ENCODE measurements around the gene TGFBR2. TPM values are rescaled to one million over a fixed set of nuclear protein-coding genes. Genes with fewer than 3 reads are reported as not detected.

Gene TGFBR2
- polyA plus RNA-seq, 1 donor (not counting 4 experiments of a cell fraction or from before 2014, with no cell fraction given) = 303 TPM

GRCh38 chr3:30713885-30714503 lies 107.6 kb downstream of the TGFBR2 start:
- FAIRE-seq (no peak), DNase-seq (ENCODE audit: low read depth, low spot score) (no peak)
- H3K27ac ChIP-seq (ENCODE audit: control insufficient read depth, insufficient read depth, low read length) = no peak overlapping the region

GRCh38 chr3:30719536-30719935 lies 113.1 kb downstream of the TGFBR2 start:
- H4K20me1 ChIP-seq (ENCODE audit: control insufficient read depth, extremely low read depth, insufficient read depth, low read length) = no peaks in the 10 kb centered on the region
- dilution Hi-C loops (cut with MboI; ENCODE audit: extremely low pct_ligation_motif_present, low sequenced_read_pairs) = no loop called here
- no peak overlapping the region for H3K4me2 ChIP-seq (ENCODE audit: control insufficient read depth, extremely low read depth, insufficient read depth, low read depth, low read length)
- no peaks in the 10 kb centered on the region for H3K79me2 ChIP-seq (ENCODE audit: control insufficient read depth, insufficient read depth, low read length)
- no peak overlapping the region for H2AFZ ChIP-seq (ENCODE audit: control insufficient read depth, low read length)
- H3K27ac ChIP-seq (ENCODE audit: control insufficient read depth, insufficient read depth, low read length) = no peak overlapping the region
- FAIRE-seq (no peak), DNase-seq (ENCODE audit: low read depth, low spot score) (no peak)
- no peaks in the 10 kb centered on the region for H3K9me1 ChIP-seq (ENCODE audit: control insufficient read depth, extremely low read depth, insufficient read depth, low read length)
- TF ChIP-seq EZH2 (IDR thresholded peaks at IDR 0.05; ENCODE audit: low read length) (no peak), CTCF (optimal IDR thresholded peaks at IDR 0.05 in 1 of 3, IDR thresholded peaks at IDR 0.05 in 1 of 3, conservative IDR thresholded peaks at IDR 0.05 in 1 of 3; ENCODE audit: extremely low read depth in 1 of 3, insufficient read depth in 2 of 3, low read length in 3 of 3) (no peak)
- peaks cover 11% of the 10 kb centered on the region for H3K4me1 ChIP-seq (ENCODE audit: control insufficient read depth, extremely low read depth, insufficient read depth, low read length)
- no peak overlapping the region for H3K9ac ChIP-seq (ENCODE audit: control insufficient read depth, extremely low read depth, insufficient read depth, low read length)
- no peaks in the 10 kb centered on the region for H3K27me3 ChIP-seq (ENCODE audit: control insufficient read depth, extremely low read depth, insufficient read depth, low read length)
- H3K4me3 ChIP-seq (ENCODE audit: control insufficient read depth in 2 of 3, extremely low read depth in 1 of 3, insufficient read depth in 2 of 3, low read depth in 1 of 3, low read length in 3 of 3) = no peak overlapping the region
- no peaks in the 10 kb centered on the region for H3K9me3 ChIP-seq (ENCODE audit: control insufficient read depth, low read depth, low read length)
- no peaks in the 10 kb centered on the region for H3K36me3 ChIP-seq (ENCODE audit: control insufficient read depth in 2 of 2, extremely low read depth in 1 of 2, insufficient read depth in 2 of 2, low read length in 2 of 2)

More at GRCh38 chr3:30713885-30714503, 107.6 kb downstream of the TGFBR2 start:
- no peaks in the 10 kb centered on the region for H3K4me1 ChIP-seq (ENCODE audit: control insufficient read depth, extremely low read depth, insufficient read depth, low read length)
- no peak overlapping the region for H3K9ac ChIP-seq (ENCODE audit: control insufficient read depth, extremely low read depth, insufficient read depth, low read length)
- TF ChIP-seq CTCF (optimal IDR thresholded peaks at IDR 0.05 in 1 of 3, IDR thresholded peaks at IDR 0.05 in 1 of 3, conservative IDR thresholded peaks at IDR 0.05 in 1 of 3; ENCODE audit: extremely low read depth in 1 of 3, insufficient read depth in 2 of 3, low read length in 3 of 3) = no peak
- TF ChIP-seq EZH2 (IDR thresholded peaks at IDR 0.05; ENCODE audit: low read length) = no peak
- H2AFZ ChIP-seq (ENCODE audit: control insufficient read depth, low read length) = no peak overlapping the region
- H3K9me1 ChIP-seq (ENCODE audit: control insufficient read depth, extremely low read depth, insufficient read depth, low read length) = no peaks in the 10 kb centered on the region
- H3K27me3 ChIP-seq (ENCODE audit: control insufficient read depth, extremely low read depth, insufficient read depth, low read length) = no peaks in the 10 kb centered on the region
- H3K79me2 ChIP-seq (ENCODE audit: control insufficient read depth, insufficient read depth, low read length) = no peaks in the 10 kb centered on the region
- dilution Hi-C loops (cut with MboI; ENCODE audit: extremely low pct_ligation_motif_present, low sequenced_read_pairs) = no loop called here
- no peaks in the 10 kb centered on the region for H3K9me3 ChIP-seq (ENCODE audit: control insufficient read depth, low read depth, low read length)
- H4K20me1 ChIP-seq (ENCODE audit: control insufficient read depth, extremely low read depth, insufficient read depth, low read length) = no peaks in the 10 kb centered on the region
- H3K4me2 ChIP-seq (ENCODE audit: control insufficient read depth, extremely low read depth, insufficient read depth, low read depth, low read length) = no peak overlapping the region
- H3K36me3 ChIP-seq (ENCODE audit: control insufficient read depth in 2 of 2, extremely low read depth in 1 of 2, insufficient read depth in 2 of 2, low read length in 2 of 2) = no peaks in the 10 kb centered on the region
- H3K4me3 ChIP-seq (ENCODE audit: control insufficient read depth in 2 of 3, extremely low read depth in 1 of 3, insufficient read depth in 2 of 3, low read depth in 1 of 3, low read length in 3 of 3) = no peak overlapping the region

All from keratinocyte (primary cell).